ENCODE measurements around the gene GMPR. TPM values are rescaled to one million over a fixed set of nuclear protein-coding genes. Genes with fewer than 3 reads are reported as not detected.

The GMPR gene
- total and polyA plus RNA-seq, 4 experiments from 2014 or later: 0.56 to 0.68 TPM; not detected in 2

DNA sequence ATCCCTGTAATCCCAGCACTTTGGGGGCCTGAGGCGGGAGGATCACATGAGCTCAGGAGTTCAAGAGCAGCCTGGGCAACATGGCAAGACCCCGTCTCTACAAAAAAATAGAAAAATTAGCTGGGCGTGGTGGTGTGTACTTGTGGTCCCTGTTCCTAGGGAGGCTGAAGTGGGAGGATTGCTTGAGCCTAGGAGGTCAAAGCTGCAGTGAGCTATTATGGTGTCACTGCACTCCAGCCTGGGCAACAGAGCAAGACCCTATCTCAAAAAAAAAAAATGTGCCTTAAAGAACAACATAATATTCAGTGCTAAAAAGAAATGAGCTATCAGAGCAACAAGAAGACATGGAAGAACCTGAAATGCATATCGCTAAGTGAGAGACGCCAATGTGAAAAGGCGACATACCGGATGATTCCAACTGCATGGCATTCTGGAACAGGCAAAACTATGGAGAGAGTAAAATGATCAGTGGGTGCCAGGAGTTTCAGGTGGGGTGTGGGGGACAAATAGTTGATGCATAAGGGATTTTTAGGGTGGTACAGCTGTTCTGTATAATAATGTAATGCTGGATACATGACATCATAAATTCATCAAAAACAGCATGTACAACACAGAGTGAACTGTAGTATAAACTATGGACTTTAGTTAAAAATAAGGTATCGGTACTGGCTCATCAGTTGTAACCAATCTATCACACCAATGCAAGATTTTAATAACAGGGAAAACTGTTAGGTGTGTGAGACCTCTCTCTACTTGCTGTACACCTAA, 80.8 kb downstream of the GMPR start:
- H3K4me1 Mint-ChIP-seq: peaks cover 47 to 78% (median 65%) of the 10 kb centered on the region in 4 donors
- POLR2A ChIA-PET (ENCODE audit: partially characterized antibody): interaction anchor here (0.8 to 3.2 kb wide), 8 partner anchors 13 to 452 kb away, joined by 3 to 14 read pairs (median 4); partner anchors contain the start of gene ATXN1

DNA sequence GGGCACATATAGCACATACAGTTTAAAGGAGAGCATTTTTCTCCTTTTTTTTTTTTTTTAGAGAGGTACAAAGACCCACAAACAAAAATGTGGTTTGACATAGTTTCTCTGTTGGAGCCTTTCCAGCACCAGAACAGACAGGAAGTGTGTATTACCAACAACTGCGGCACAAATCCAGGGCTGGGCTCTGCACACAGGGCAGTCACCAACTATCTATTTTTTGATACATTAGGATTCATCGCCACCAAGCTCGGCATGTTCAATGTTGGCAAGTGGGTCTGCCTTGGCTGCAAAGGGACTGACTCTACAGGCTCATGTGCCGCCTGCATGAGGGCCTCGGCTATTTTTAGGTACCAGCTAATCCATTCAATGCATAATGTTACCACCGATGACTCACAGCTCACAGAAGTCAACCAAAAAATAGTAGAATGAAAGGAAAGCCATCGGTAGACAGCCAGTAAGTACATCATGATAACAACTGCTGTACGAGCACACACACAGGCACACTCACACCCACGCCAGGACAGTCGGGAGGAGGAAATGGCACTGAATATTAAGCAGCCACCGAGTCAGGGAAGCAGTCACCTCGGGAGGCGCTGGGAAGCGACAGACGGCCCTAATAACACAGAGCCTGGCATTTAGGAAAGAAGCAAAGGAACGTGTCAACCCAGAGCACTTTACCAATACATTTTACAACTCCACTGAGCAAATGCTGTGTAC, 81.6 kb downstream of the GMPR start:
- Histone ChIP-seq H3K9me3 (ENCODE audit: control insufficient read depth in 1 of 2, low read length in 2 of 2) (no peaks in the 10 kb centered on the region), H3K4me1 (ENCODE audit: insufficient read depth, low read length) (peaks cover 84% of the 10 kb centered on the region), H3K27ac (ENCODE audit: low read depth, low read length) (peak overlapping the region; percentile 82), H3K4me3 (ENCODE audit: low read length in 2 of 2) (peak overlapping the region; percentile 19 to 41), H3K36me3 (ENCODE audit: insufficient read depth, low read length) (no peaks in the 10 kb centered on the region), H3K27me3 (ENCODE audit: insufficient read depth, low read length) (no peaks in the 10 kb centered on the region)
- Mint-ChIP-seq H3K27me3 (no peaks in the 10 kb centered on the region), H3K36me3 (peaks cover 3 to 13% of the 10 kb centered on the region in 2 donors), H3K9me3 (no peaks in the 10 kb centered on the region), H3K27ac (peak overlapping the region; percentile 93 to 98 (median 97)), H3K4me3 (peak overlapping the region; percentile 76 to 89 (median 83)), H3K4me1 (peaks cover 47 to 84% (median 71%) of the 10 kb centered on the region in 4 donors)
- CTCF ChIA-PET (ENCODE audit: partially characterized antibody): interaction anchor here (0.7 to 10.0 kb wide), 5 partner anchors 13 to 451 kb away, joined by 3 to 150 read pairs (median 5); no protein-coding TSS in a partner anchor
- intact Hi-C loops (cut with micrococcal nuclease): loop anchor here (1.0 to 10.0 kb wide), 4 partner anchors 11 to 441 kb away; partner anchors contain the start of gene ATXN1
- POLR2A ChIA-PET (ENCODE audit: partially characterized antibody): interaction anchor here (0.8 to 3.2 kb wide), 7 partner anchors 12 to 449 kb away, joined by 3 to 14 read pairs (median 5); partner anchors contain the start of gene ATXN1
- DNase-seq: peak; percentile 80 to 94 (median 86)

More for the DNA sequence above, 80.8 kb downstream of the GMPR start:
- H3K4me3 Mint-ChIP-seq: peak overlapping the region; percentile 59 to 89 (median 83)
- Histone ChIP-seq H3K27me3 (ENCODE audit: insufficient read depth, low read length) (no peaks in the 10 kb centered on the region), H3K27ac (ENCODE audit: low read depth, low read length) (peak overlapping the region; percentile 82), H3K4me1 (ENCODE audit: insufficient read depth, low read length) (peaks cover 76% of the 10 kb centered on the region), H3K4me3 (ENCODE audit: low read length in 2 of 2) (no peak overlapping the region), H3K36me3 (ENCODE audit: insufficient read depth, low read length) (no peaks in the 10 kb centered on the region), H3K9me3 (ENCODE audit: control insufficient read depth in 1 of 2, low read length in 2 of 2) (no peaks in the 10 kb centered on the region)
- DNase-seq: no peak
- peaks cover 3 to 8% of the 10 kb centered on the region in 2 donors for H3K36me3 Mint-ChIP-seq
- intact Hi-C loops (cut with micrococcal nuclease): no loop called here
- H3K27me3 Mint-ChIP-seq: no peaks in the 10 kb centered on the region
- CTCF ChIA-PET (ENCODE audit: partially characterized antibody): interaction anchor here (0.7 to 10.0 kb wide), 10 partner anchors 8 to 452 kb away, joined by 3 to 150 read pairs (median 4); partner anchors contain the start of genes ATXN1 and MYLIP
- H3K27ac Mint-ChIP-seq: peak overlapping the region; percentile 93 to 98 (median 97)
- H3K9me3 Mint-ChIP-seq: no peaks in the 10 kb centered on the region

DNA sequence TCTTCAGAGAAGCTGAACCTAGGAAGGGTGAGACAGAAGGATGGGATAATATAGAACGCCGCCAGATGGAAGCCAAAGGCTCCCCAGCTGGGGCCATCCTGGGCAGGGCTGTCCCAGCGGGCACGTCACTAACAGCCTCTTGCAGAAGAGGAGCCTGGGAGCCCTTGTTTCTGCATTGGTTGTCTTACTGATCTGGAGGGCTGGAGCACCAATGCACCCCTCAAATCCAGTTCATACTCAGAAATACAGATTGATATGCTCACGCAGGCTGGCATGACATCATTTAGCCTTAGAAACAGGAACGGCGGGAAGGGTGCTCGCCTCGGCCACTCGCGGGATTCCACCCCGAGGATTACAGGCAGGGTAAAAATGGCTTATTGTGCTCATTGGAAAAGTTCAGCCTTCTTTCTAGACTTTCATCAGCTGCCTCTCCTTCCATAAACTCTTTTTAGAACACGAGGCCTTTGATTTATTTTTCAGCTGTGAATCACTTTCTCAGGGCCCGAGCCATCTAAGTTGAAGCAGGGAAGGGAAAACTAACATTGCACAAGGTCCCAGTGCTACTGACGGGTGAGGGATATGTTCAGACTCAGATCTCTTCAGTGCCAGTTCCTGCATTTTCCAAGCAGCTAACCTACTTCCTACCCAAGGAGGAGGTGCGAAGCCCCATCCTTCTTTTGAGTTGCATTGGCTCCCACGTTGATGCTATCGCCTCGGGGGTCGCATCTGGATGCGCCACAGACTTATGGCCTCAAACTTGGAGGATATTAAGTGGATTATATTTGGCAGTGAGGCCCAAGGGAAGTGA, 82.3 kb downstream of the GMPR start:
- Mint-ChIP-seq H3K4me1 (peaks cover 48 to 91% (median 75%) of the 10 kb centered on the region in 4 donors), H3K9me3 (no peaks in the 10 kb centered on the region), H3K27ac (peak overlapping the region; percentile 93 to 98 (median 97)), H3K36me3 (peaks cover 4 to 19% of the 10 kb centered on the region in 2 donors), H3K4me3 (peak overlapping the region; percentile 76 to 89 (median 83)), H3K27me3 (no peaks in the 10 kb centered on the region)
- intact Hi-C loops (cut with micrococcal nuclease): loop anchor here (1.0 to 10.0 kb wide), 4 partner anchors 11 to 440 kb away; partner anchors contain the start of gene ATXN1
- Histone ChIP-seq H3K36me3 (ENCODE audit: insufficient read depth, low read length) (peaks cover under 1% of the 10 kb centered on the region), H3K4me1 (ENCODE audit: insufficient read depth, low read length) (peaks cover 91% of the 10 kb centered on the region), H3K4me3 (ENCODE audit: low read length in 2 of 2) (peak overlapping the region; percentile 19 to 41), H3K27ac (ENCODE audit: low read depth, low read length) (peak overlapping the region; percentile 82), H3K27me3 (ENCODE audit: insufficient read depth, low read length) (no peaks in the 10 kb centered on the region), H3K9me3 (ENCODE audit: control insufficient read depth in 1 of 2, low read length in 2 of 2) (no peaks in the 10 kb centered on the region)
- ChIA-PET CTCF (ENCODE audit: partially characterized antibody) (interaction anchor here (0.5 to 10.0 kb wide), 4 partner anchors 12 to 1299 kb away, joined by 4 to 150 read pairs (median 4); no protein-coding TSS in a partner anchor), POLR2A (ENCODE audit: partially characterized antibody) (interaction anchor here (0.9 to 3.2 kb wide), 6 partner anchors 11 to 448 kb away, joined by 3 to 14 read pairs (median 5); partner anchors contain the start of gene ATXN1)
- DNase-seq: no peak

DNA sequence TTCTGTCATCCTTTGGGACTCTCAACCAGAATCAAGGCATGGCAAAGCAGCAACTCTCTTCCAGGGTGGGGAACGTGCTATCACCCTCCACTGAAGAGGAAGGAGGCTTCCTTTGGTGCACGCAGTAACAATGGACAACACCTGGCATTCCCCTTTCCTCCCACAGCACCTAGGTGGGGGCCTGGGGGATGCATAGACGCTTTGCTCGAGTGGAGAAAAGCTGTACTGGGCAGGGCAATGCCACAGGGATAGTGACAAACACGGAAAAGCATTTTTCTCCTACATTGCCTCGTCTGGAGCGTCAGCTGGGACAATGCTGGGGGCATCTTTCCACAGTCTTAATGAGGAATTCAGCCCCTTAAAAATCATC, 82.9 kb downstream of the GMPR start:
- peaks cover 50 to 94% (median 77%) of the 10 kb centered on the region in 4 donors for H3K4me1 Mint-ChIP-seq
- POLR2A ChIA-PET (ENCODE audit: partially characterized antibody): interaction anchor here (1.2 to 3.2 kb wide), 2 partner anchors 11 to 100 kb away, joined by 3 to 14 read pairs; no protein-coding TSS in a partner anchor
- H3K27me3 Mint-ChIP-seq: no peaks in the 10 kb centered on the region
- H3K4me3 Mint-ChIP-seq: peak overlapping the region in 3 of 8 donors; percentile 85 to 89 (median 86)
- no peaks in the 10 kb centered on the region for H3K9me3 Mint-ChIP-seq
- H3K36me3 Mint-ChIP-seq: peaks cover 10 to 24% of the 10 kb centered on the region in 2 donors
- DNase-seq: no peak
- intact Hi-C loops (cut with micrococcal nuclease): loop anchor here (2.0 to 10.0 kb wide), 3 partner anchors 161 to 439 kb away; partner anchors contain the start of gene ATXN1
- H3K4me3 ChIP-seq (ENCODE audit: low read length in 2 of 2): no peak overlapping the region
- CTCF ChIA-PET (ENCODE audit: partially characterized antibody): interaction anchor here (1.8 to 10.0 kb wide), 2 partner anchors 12 to 449 kb away, joined by 5 to 150 read pairs; no protein-coding TSS in a partner anchor
- H3K4me1 ChIP-seq (ENCODE audit: insufficient read depth, low read length): peaks cover 94% of the 10 kb centered on the region
- H3K27me3 ChIP-seq (ENCODE audit: insufficient read depth, low read length): no peaks in the 10 kb centered on the region
- H3K27ac Mint-ChIP-seq: peak overlapping the region; percentile 93 to 99 (median 97)
- no peaks in the 10 kb centered on the region for H3K9me3 ChIP-seq (ENCODE audit: control insufficient read depth in 1 of 2, low read length in 2 of 2)
- peak overlapping the region; percentile 82 for H3K27ac ChIP-seq (ENCODE audit: low read depth, low read length)
- peaks cover 6% of the 10 kb centered on the region for H3K36me3 ChIP-seq (ENCODE audit: insufficient read depth, low read length)

DNA sequence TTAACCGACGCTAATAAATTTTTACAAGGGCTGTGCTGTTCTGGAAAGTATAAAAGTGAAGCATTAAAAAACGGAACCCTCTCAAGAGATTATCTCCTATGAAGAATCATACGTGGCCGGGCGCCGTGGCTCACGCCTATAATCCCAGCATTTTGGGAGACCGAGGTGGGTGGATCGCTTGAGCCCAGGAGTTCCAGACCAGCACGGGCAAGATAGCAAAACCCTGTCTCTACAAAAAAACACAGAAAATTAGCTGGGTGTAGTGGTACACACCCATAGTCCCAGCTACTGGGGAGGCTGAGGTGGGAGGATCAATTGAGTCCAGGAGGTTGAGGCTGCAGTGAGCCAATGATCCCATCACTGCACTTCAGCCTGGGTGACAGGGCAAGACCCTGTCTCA, 83.4 kb downstream of the GMPR start:
- peaks cover 48 to 90% (median 76%) of the 10 kb centered on the region in 4 donors for H3K4me1 Mint-ChIP-seq
- ChIA-PET POLR2A (ENCODE audit: partially characterized antibody) (interaction anchor here (1.0 to 2.3 kb wide), 4 partner anchors 13 to 440 kb away, joined by 3 to 12 read pairs (median 3); partner anchors contain the start of gene ATXN1), CTCF (ENCODE audit: partially characterized antibody) (interaction anchor here (0.8 to 10.0 kb wide), 3 partner anchors 11 to 449 kb away, joined by 3 to 150 read pairs (median 5); no protein-coding TSS in a partner anchor)
- H3K4me1 ChIP-seq (ENCODE audit: insufficient read depth, low read length): peaks cover 89% of the 10 kb centered on the region
- H3K27me3 Mint-ChIP-seq: no peaks in the 10 kb centered on the region
- H3K27me3 ChIP-seq (ENCODE audit: insufficient read depth, low read length): no peaks in the 10 kb centered on the region
- peak overlapping the region; percentile 93 to 99 (median 97) for H3K27ac Mint-ChIP-seq
- peak overlapping the region; percentile 82 for H3K27ac ChIP-seq (ENCODE audit: low read depth, low read length)
- peak overlapping the region in 3 of 8 donors; percentile 13 to 80 (median 31) for H3K4me3 Mint-ChIP-seq
- H3K9me3 ChIP-seq (ENCODE audit: control insufficient read depth in 1 of 2, low read length in 2 of 2): no peaks in the 10 kb centered on the region
- H3K36me3 ChIP-seq (ENCODE audit: insufficient read depth, low read length): peaks cover 11% of the 10 kb centered on the region
- peaks cover 15 to 29% of the 10 kb centered on the region in 2 donors for H3K36me3 Mint-ChIP-seq
- no peak overlapping the region for H3K4me3 ChIP-seq (ENCODE audit: low read length in 2 of 2)
- intact Hi-C loops (cut with micrococcal nuclease): loop anchor here (2.0 to 10.0 kb wide), 3 partner anchors 160 to 439 kb away; partner anchors contain the start of gene ATXN1
- no peak for DNase-seq
- no peaks in the 10 kb centered on the region for H3K9me3 Mint-ChIP-seq

Data from CD4-positive, alpha-beta memory T cell (primary cell).